ENCODE results near the gene MERTK.

GRCh38 chr2:111896576-111896975 lies 1.8 kb upstream of the MERTK start:
- no peak for TF ChIP-seq EP300 (IDR thresholded peaks at IDR 0.05; ENCODE audit: low read depth)
- TF ChIP-seq CTCF (IDR thresholded peaks at IDR 0.05), result no peak
- TF ChIP-seq POLR2AphosphoS5 (IDR thresholded peaks at IDR 0.05), result no peak
- no peak for TF ChIP-seq POLR2A (IDR thresholded peaks at IDR 0.05)
